ENCODE measurements around the gene SNHG17.
A peak's percentile ranks its signal among the peaks of the same experiment; 100 is the strongest.

SNHG17 gene

GRCh38 chr20:38460040-38460623 is 25.0 kb upstream of the SNHG17 start:
- Histone ChIP-seq H3K27me3 (ENCODE audit: insufficient read depth, low read length) (no peaks in the 10 kb centered on the region), H3K18ac (ENCODE audit: low read length) (no peak overlapping the region), H2BK5ac (ENCODE audit: low read depth, low read length, poor library complexity) (no peak overlapping the region), H3K79me2 (ENCODE audit: control insufficient read depth, insufficient read depth, low read length, poor library complexity) (no peaks in the 10 kb centered on the region), H3K14ac (ENCODE audit: low read length) (no peak overlapping the region), H2AFZ (ENCODE audit: insufficient read depth, low read length, poor library complexity) (no peak overlapping the region), H3K36me3 (ENCODE audit: control insufficient read depth in 1 of 2, insufficient read depth in 2 of 2, low read length in 2 of 2) (no peaks in the 10 kb centered on the region), H3K9me3 (ENCODE audit: insufficient read depth, low read depth, low read length) (peaks cover 1% of the 10 kb centered on the region), H3K9ac (ENCODE audit: low read length) (no peak overlapping the region), H4K8ac (ENCODE audit: low read depth, low read length) (no peak overlapping the region), H4K12ac (ENCODE audit: low read depth, low read length) (no peak overlapping the region), H3K23ac (ENCODE audit: low read length) (no peak overlapping the region), H3K27ac (ENCODE audit: low read depth, low read length) (no peak overlapping the region), H2BK12ac (ENCODE audit: low read length) (no peak overlapping the region), H3K4me2 (ENCODE audit: low read length) (no peak overlapping the region), H3K4me1 (ENCODE audit: control insufficient read depth in 1 of 2, insufficient read depth in 2 of 2, low read length in 2 of 2) (no peaks in the 10 kb centered on the region), H2AK5ac (ENCODE audit: low read length) (no peak overlapping the region), H3K4ac (ENCODE audit: low read depth, low read length) (no peak overlapping the region), H4K91ac (ENCODE audit: low read depth, low read length) (no peak overlapping the region), H3K79me1 (ENCODE audit: low read length) (no peaks in the 10 kb centered on the region), H3K4me3 (ENCODE audit: low read depth, low read length) (no peak overlapping the region), H2BK120ac (ENCODE audit: insufficient read depth, low read length, poor library complexity) (no peak overlapping the region)
- DNase-seq, result peak; percentile 24 to 79
- WGBS (ENCODE audit: extremely low coverage, insufficient coverage, insufficient read length), result no CpG with 5 or more reads among the region's 5 CpGs

- Histone ChIP-seq H3K27ac (ENCODE audit: low read depth, low read length) (no peak overlapping the region), H3K79me1 (ENCODE audit: low read length) (no peaks in the 10 kb centered on the region), H2BK12ac (ENCODE audit: low read length) (no peak overlapping the region), H2BK120ac (ENCODE audit: insufficient read depth, low read length, poor library complexity) (no peak overlapping the region), H3K9ac (ENCODE audit: low read length) (no peak overlapping the region), H4K91ac (ENCODE audit: low read depth, low read length) (no peak overlapping the region), H3K23ac (ENCODE audit: low read length) (no peak overlapping the region), H2AK5ac (ENCODE audit: low read length) (no peak overlapping the region), H4K12ac (ENCODE audit: low read depth, low read length) (no peak overlapping the region), H3K4ac (ENCODE audit: low read depth, low read length) (no peak overlapping the region), H3K4me3 (ENCODE audit: low read depth, low read length) (no peak overlapping the region), H3K4me2 (ENCODE audit: low read length) (no peak overlapping the region), H3K14ac (ENCODE audit: low read length) (no peak overlapping the region), H3K18ac (ENCODE audit: low read length) (no peak overlapping the region), H3K9me3 (ENCODE audit: insufficient read depth, low read depth, low read length) (peaks cover 1% of the 10 kb centered on the region), H2BK5ac (ENCODE audit: low read depth, low read length, poor library complexity) (no peak overlapping the region), H3K79me2 (ENCODE audit: control insufficient read depth, insufficient read depth, low read length, poor library complexity) (no peaks in the 10 kb centered on the region), H3K4me1 (ENCODE audit: control insufficient read depth in 1 of 2, insufficient read depth in 2 of 2, low read length in 2 of 2) (no peaks in the 10 kb centered on the region), H3K27me3 (ENCODE audit: insufficient read depth, low read length) (no peaks in the 10 kb centered on the region), H2AFZ (ENCODE audit: insufficient read depth, low read length, poor library complexity) (no peak overlapping the region), H3K36me3 (ENCODE audit: control insufficient read depth in 1 of 2, insufficient read depth in 2 of 2, low read length in 2 of 2) (no peaks in the 10 kb centered on the region), H4K8ac (ENCODE audit: low read depth, low read length) (no peak overlapping the region)
- no CpG with 5 or more reads among the region's 5 CpGs for WGBS (ENCODE audit: extremely low coverage, insufficient coverage, insufficient read length)
- DNase-seq, result no peak
Measured at GRCh38 chr20:38458314-38458713, 23.2 kb upstream of the SNHG17 start.

GRCh38 chr20:38454556-38455473 is 19.7 kb upstream of the SNHG17 start:
- no peak overlapping the region for H2BK120ac ChIP-seq (ENCODE audit: insufficient read depth, low read length, poor library complexity)
- H3K27ac ChIP-seq (ENCODE audit: low read depth, low read length), result no peak overlapping the region
- H3K23ac ChIP-seq (ENCODE audit: low read length), result no peak overlapping the region
- no peak overlapping the region for H3K4ac ChIP-seq (ENCODE audit: low read depth, low read length)
- no peak overlapping the region for H4K8ac ChIP-seq (ENCODE audit: low read depth, low read length)
- peaks cover 3 to 6% of the 10 kb centered on the region in 2 experiments for H3K4me1 ChIP-seq (ENCODE audit: control insufficient read depth in 1 of 2, insufficient read depth in 2 of 2, low read length in 2 of 2)
- no peak overlapping the region for H3K9ac ChIP-seq (ENCODE audit: low read length)
- no peaks in the 10 kb centered on the region for H3K27me3 ChIP-seq (ENCODE audit: insufficient read depth, low read length)
- no CpG with 5 or more reads among the region's 13 CpGs for WGBS (ENCODE audit: extremely low coverage, insufficient coverage, insufficient read length)
- H4K12ac ChIP-seq (ENCODE audit: low read depth, low read length), result no peak overlapping the region
- peaks cover 7 to 10% of the 10 kb centered on the region in 2 experiments for H3K36me3 ChIP-seq (ENCODE audit: control insufficient read depth in 1 of 2, insufficient read depth in 2 of 2, low read length in 2 of 2)
- H2AFZ ChIP-seq (ENCODE audit: insufficient read depth, low read length, poor library complexity), result no peak overlapping the region
- H3K79me2 ChIP-seq (ENCODE audit: control insufficient read depth, insufficient read depth, low read length, poor library complexity), result no peaks in the 10 kb centered on the region
- no peak overlapping the region for H4K91ac ChIP-seq (ENCODE audit: low read depth, low read length)
- H2BK5ac ChIP-seq (ENCODE audit: low read depth, low read length, poor library complexity), result no peak overlapping the region
- DNase-seq, result peak; percentile 84 to 89
- no peak overlapping the region for H2BK12ac ChIP-seq (ENCODE audit: low read length)
- H3K9me3 ChIP-seq (ENCODE audit: insufficient read depth, low read depth, low read length), result no peaks in the 10 kb centered on the region
- no peak overlapping the region for H3K4me3 ChIP-seq (ENCODE audit: low read depth, low read length)
- no peak overlapping the region for H2AK5ac ChIP-seq (ENCODE audit: low read length)
- no peak overlapping the region for H3K4me2 ChIP-seq (ENCODE audit: low read length)
- no peak overlapping the region for H3K14ac ChIP-seq (ENCODE audit: low read length)
- H3K79me1 ChIP-seq (ENCODE audit: low read length), result no peaks in the 10 kb centered on the region
- no peak overlapping the region for H3K18ac ChIP-seq (ENCODE audit: low read length)

- Histone ChIP-seq H3K18ac (ENCODE audit: low read length) (no peak overlapping the region), H3K9ac (ENCODE audit: low read length) (no peak overlapping the region), H3K79me1 (ENCODE audit: low read length) (no peaks in the 10 kb centered on the region), H3K4me1 (ENCODE audit: control insufficient read depth in 1 of 2, insufficient read depth in 2 of 2, low read length in 2 of 2) (peaks cover 3 to 6% of the 10 kb centered on the region in 2 experiments), H3K23ac (ENCODE audit: low read length) (no peak overlapping the region), H4K12ac (ENCODE audit: low read depth, low read length) (no peak overlapping the region), H2AK5ac (ENCODE audit: low read length) (no peak overlapping the region), H3K4me2 (ENCODE audit: low read length) (no peak overlapping the region), H2BK5ac (ENCODE audit: low read depth, low read length, poor library complexity) (no peak overlapping the region), H3K4me3 (ENCODE audit: low read depth, low read length) (no peak overlapping the region), H4K8ac (ENCODE audit: low read depth, low read length) (no peak overlapping the region), H3K4ac (ENCODE audit: low read depth, low read length) (no peak overlapping the region), H3K14ac (ENCODE audit: low read length) (no peak overlapping the region), H3K27ac (ENCODE audit: low read depth, low read length) (no peak overlapping the region), H3K79me2 (ENCODE audit: control insufficient read depth, insufficient read depth, low read length, poor library complexity) (no peaks in the 10 kb centered on the region), H4K91ac (ENCODE audit: low read depth, low read length) (no peak overlapping the region), H2BK120ac (ENCODE audit: insufficient read depth, low read length, poor library complexity) (no peak overlapping the region), H3K27me3 (ENCODE audit: insufficient read depth, low read length) (no peaks in the 10 kb centered on the region), H3K36me3 (ENCODE audit: control insufficient read depth in 1 of 2, insufficient read depth in 2 of 2, low read length in 2 of 2) (peaks cover 12 to 16% of the 10 kb centered on the region in 2 experiments), H2BK12ac (ENCODE audit: low read length) (no peak overlapping the region), H2AFZ (ENCODE audit: insufficient read depth, low read length, poor library complexity) (no peak overlapping the region), H3K9me3 (ENCODE audit: insufficient read depth, low read depth, low read length) (no peaks in the 10 kb centered on the region)
- no CpG with 5 or more reads among the region's 2 CpGs for WGBS (ENCODE audit: extremely low coverage, insufficient coverage, insufficient read length)
- peak; percentile 32 to 69 for DNase-seq
Measured at GRCh38 chr20:38453941-38454340, 18.8 kb upstream of the SNHG17 start.
